HG02763 (cell line): ENCODE results near the gene PRAMEF18.
"Not testable (repeated sequence)": the region's sequence is repeated elsewhere in the genome, so short reads cannot be mapped to it uniquely, and the experiment has no call there.

Source experiments
- ATAC-seq: cut with Tn5 transposase; IDR thresholded peaks from one replicate; pipeline ENCODE4 v1.9.1; 2021; ENCODE audit warnings: mild to moderate bottlenecking, moderate library complexity; ENCODE audit not compliant: unreplicated experiment

The PRAMEF18 gene

GRCh38 chr1:13208712-13209111 is 17.2 kb downstream of the PRAMEF18 start:
- not testable (repeated sequence) for ATAC-seq

- not testable (repeated sequence) for ATAC-seq
Observed at GRCh38 chr1:13201309-13201708, 24.6 kb downstream of the PRAMEF18 start, which contains the start of gene PRAMEF13. TSS of gene PRAMEF13 (minus strand) at chr1:13201409. CDS start at chr1:13199589, 1,820 bp downstream.
